DMS153 treated with DMSO at 0.1 percent for 48 hours (cell line): Measurements from ENCODE around the gene PGS1.

Experiments
- DNase-seq: peaks from one replicate; lab custom pipeline; 2025; ENCODE audit not compliant: unreplicated experiment; lab: John Stamatoyannopoulos, UW

PGS1 gene

DNA sequence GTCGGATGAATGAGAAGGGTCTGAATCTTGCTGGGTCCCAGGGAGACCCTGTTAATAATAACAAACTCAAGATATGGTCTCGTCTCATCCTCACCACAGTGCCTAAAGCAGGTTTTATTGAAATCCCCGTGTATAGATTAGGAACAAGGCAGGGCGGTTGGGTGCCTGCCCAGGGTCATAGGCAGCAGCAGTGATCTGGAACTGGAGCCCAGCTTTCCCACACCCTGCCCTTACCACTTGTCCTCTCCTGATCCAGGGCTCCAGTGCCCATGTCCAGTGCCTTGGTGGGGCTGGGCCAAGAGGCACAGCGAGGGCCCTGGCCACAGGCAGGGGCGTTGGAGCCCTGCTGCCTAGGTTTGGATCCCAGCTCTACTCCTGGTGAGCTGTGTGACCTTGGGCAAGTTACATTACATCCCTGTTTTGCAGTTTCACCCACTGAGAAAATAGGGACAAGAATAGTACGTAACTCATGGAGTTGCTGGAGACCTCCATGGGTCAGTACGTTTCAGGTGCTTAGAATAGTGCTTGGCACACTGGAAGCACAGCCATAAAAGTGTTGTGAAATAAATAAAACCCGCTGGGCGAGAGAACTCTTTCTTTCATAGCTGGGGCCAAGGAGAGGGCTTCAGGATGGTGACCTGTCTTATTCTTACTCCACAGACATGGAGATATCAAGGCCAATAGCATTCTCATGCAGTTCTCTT lies 32.5 kb upstream of the PGS1 start:
- DNase-seq, result no peak

DNA sequence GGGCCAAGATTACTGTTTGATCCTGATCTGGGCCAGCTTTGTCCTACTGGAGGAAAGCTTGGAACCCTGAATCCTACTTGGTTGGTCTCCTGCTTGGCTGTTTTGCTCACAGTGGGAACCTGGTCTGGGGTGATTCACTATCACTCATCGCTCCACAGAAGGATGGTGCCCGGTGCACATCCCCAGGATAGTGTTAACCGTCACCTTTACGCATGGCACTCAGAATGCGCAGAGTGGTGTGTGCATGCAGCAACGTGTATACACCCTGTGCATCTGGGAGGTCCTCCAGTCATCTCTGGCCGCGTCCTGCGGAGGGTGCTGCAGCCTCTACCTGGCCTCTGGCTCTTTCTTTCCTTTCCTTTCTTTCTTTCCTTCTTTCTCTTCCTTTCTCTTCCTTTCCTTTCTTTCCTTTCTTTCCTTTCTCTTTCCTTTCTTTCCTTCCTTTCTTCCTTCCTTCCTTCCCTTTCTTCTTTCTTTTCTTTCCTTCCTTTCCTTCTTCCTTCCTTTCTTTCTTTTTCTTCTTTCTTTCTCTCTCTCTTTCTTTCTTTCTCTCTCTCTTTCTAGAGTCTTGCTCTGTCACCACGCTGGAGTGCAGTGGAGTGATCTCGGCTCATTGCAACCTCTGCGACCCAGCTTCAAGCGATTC lies 31.7 kb upstream of the PGS1 start:
- DNase-seq, result no peak

GRCh38 chr17:78347453-78347852 lies 31.0 kb upstream of the PGS1 start:
- DNase-seq, result no peak

- DNase-seq, result no peak
These were observed 30.2 kb upstream of the PGS1 start for GRCh38 chr17:78348055-78348770.

- no peak for DNase-seq
These were observed 28.4 kb upstream of the PGS1 start for GRCh38 chr17:78349891-78350642.

GRCh38 chr17:78351449-78352006 lies 26.9 kb upstream of the PGS1 start:
- DNase-seq, result no peak

GRCh38 chr17:78353834-78354233 lies 24.6 kb upstream of the PGS1 start:
- DNase-seq, result no peak

DNA sequence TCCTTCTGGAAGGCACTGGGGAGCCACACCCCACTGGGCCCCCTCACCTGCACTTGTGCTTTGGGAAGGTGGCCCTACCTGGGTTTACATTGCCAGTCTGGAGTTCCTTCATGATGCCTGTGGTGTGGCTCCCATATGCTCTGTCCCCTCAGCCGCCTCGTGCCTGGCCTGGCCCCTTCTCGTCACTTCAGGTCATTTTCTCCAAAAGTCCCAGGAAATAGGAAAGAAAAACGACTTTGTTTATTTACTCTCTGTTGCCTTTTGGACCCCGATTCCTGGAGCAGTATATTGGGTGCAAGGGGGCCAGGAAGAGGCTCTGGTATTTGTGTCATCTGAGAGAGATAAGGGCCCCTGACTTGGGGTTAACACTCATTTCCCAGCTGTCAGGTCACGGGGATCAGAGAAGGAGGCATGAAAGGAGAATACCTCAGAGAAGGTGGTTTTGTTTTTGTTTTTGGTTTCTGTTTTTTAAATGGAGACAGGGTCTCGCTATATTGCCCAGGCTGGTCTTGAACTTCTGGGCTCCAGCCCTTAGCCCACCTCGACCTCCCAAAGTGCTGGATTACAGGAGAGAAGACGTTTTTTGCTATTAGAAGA lies 23.3 kb upstream of the PGS1 start:
- no peak for DNase-seq

- no peak for DNase-seq
These were observed 22.7 kb upstream of the PGS1 start for GRCh38 chr17:78355701-78356100.

DNA sequence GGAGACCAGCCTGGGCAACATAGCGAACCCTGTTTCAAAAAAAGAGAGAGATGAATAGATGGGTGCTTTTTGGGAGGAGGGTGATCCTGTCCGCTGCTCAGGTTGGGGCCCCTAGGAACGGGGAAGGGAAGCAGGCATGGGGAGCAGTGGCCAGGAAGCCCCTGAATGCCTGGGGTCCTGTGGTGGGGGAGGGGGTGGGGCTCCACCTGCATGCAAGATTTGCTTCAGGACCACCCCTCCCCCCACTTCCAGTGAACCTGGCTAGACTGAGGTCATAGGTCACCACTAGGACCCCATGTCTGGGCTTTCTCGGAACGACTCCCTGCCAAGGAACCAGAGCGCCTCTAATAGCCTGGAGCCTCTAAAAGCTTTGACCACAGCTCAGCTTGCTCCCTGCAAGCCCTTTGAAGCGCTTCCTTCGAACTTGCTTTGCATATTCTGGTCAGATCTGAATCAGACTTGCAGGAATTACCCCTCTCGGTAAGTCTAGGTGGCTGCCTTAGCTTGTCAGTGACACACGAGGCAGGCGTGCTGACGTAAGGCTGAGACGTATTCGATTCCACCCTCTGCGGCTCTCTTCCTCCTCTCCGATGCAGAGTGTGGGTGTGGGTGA lies 22.2 kb upstream of the PGS1 start:
- DNase-seq, result no peak

GRCh38 chr17:78357177-78357586 lies 21.3 kb upstream of the PGS1 start:
- no peak for DNase-seq

- no peak for DNase-seq
These were observed 20.5 kb upstream of the PGS1 start for GRCh38 chr17:78357672-78358537.

GRCh38 chr17:78358538-78359320 lies 19.7 kb upstream of the PGS1 start:
- DNase-seq, result no peak

DNA sequence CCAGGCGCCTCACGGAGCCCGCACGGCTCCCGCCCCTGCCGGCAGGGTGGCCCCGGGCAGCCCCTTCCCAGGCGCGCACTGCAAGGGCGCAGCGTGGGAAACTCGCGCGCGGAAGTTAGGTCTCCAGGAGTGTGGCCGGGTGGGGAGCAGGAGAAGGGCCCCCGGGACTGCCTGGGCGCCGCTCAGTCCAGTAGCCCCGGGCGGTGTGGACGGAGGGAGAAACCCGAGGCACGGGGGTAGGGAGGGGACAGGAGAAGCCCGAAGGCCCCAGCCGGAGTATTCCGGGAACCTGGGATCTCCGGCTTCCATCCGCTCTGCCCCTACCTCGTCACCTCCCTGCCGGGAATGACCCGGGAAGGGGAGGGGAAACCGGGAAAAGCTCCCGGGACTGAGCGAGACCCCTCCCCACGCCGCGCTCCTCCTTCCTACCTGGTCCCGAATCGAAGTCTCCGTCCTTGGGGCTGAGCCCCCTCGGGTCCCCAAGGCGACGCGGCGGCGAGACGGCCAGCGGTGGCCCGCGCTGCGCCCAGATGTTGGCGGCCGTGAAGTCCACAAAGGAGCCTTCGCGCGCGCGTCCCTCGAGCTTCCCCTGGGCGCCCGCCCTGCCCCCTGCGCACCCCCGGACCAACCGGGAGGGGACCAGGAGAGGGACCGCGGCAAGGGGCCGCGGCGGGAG lies 19.0 kb upstream of the PGS1 start:
- no peak for DNase-seq

DNA sequence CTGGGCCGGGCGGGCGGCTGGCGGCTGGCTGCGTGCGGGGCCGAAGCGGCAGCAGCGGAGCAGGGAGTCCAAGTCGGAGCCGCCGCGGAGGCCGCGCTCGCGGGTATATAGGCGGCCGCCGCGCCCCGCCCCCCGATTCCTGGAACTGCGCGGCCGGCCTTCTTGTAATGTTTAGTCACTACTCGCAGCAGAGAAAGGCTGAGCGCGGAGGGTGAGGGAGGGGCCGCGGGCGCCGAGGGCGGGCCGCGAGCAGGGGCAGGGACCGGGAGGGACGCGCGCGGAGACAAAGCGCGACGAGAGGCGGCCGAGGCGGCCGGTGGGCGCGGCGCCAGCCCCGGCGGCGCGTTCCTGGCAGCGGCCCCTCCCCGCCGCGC lies 18.5 kb upstream of the PGS1 start, which contains the start of gene SOCS3:
Gene SOCS3, minus strand, starts transcription at position 81 of the 374 bp plus-strand sequence. CDS start 982 bp downstream, outside the sequence.
- peak; percentile 88 for DNase-seq

DNA sequence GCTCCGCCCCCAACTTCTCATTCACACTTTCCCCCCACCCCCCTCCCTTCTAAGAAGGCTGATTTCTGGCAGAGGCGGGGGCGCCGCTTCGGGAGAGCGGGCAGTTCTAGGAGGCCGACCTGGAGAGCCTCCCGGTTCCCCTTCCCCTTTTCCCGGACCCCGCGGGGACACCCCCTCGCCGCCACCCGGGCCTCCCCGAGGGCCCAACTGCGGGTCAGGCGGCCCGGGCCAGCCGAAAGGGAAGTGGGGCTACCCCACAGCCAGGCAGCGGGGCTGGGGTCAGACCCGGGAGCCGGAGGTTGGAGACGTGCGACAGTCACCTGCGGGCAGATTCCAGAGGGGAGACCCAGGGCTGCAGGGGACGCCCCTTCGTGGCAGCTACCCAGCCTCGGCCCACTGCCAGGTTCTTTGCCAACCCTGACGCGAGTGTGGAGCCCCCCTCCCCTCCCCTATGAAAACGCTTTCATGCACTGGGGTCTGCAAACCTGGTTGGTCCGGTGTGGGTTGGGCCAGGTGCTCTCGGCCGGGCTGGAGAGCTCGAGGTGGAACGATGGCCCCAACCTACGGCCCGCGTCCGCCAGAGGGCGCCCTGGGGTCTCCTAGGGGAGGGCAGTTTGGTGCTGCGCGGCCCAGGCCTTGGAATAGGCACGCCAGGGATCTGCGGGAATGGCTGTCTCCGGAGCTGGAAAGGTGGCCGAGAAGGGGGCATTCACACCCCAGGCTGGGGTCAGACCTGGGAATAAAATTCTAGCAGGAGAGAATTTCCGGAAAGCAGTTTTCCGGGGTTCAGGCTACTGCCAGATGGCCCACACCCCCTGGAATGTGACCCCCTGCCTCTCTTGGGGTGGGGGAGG lies 17.9 kb upstream of the PGS1 start:
- DNase-seq, result peak; percentile 81

GRCh38 chr17:78361225-78361701 lies 17.2 kb upstream of the PGS1 start:
- no peak for DNase-seq
